A549 (cell line): Measurements from ENCODE around the gene RNF43. TPM values are rescaled to one million over a fixed set of nuclear protein-coding genes. Genes with fewer than 3 reads are reported as not detected.

Experiments
- ATAC-seq, 2 experiments: fragments of 200-7000 bp in 1 of 2; fragments of >200 bp in 1 of 2; cut with Nextera tagmentation in 1 of 2; cut with Tn5 transposase in 1 of 2; 3 replicates each; pipeline versions ENCODE4 v1.8.0 to v1.9.1; 2018 to 2020; ENCODE audit warnings: mild to moderate bottlenecking in 1 of 2, moderate library complexity in 1 of 2
- CTCF ChIA-PET: fragments of 300-600 bp; sonication (Branson Sonifier 250); formaldehyde crosslinking; extraction: SDS; loops from one replicate; lab custom pipeline; 2021; ENCODE audit warnings: antibody characterized with exemption, inconsistent platforms; lab: Yijun Ruan, JAX
- POLR2A ChIA-PET: fragments of 350-600 bp; formaldehyde crosslinking; extraction: SDS; loops from one replicate; lab custom pipeline; 2021; ENCODE audit warnings: antibody characterized with exemption, inconsistent platforms; lab: Yijun Ruan, JAX
- DNase-seq, 2 experiments: peaks; one replicate each; pipeline versions ENCODE4 v3.0.0 to v3.0.0-alpha.2; 2011 to 2016; ENCODE audit warnings: low read depth in 1 of 2, low spot score in 1 of 2
- FAIRE-seq: peaks from 2 replicates; lab custom pipeline; 2011; peaks lifted over from hg19 to GRCh38; lab: Jason Lieb, UNC
- H3K27ac ChIP-seq, 2 experiments: fragments of >200 bp; sonication (Bioruptor Twin); formaldehyde crosslinking; 3 replicates each; pipeline ENCODE4 v1.5.1; 2016 to 2017
- H3K4me1 ChIP-seq: fragments of >200 bp; sonication (Bioruptor Twin); formaldehyde crosslinking; 3 replicates; pipeline ENCODE4 v1.6.1; 2016
- H3K4me2 ChIP-seq: fragments of >200 bp; sonication (Bioruptor Twin); formaldehyde crosslinking; 3 replicates; pipeline ENCODE4 v1.6.1; 2016
- H3K4me3 ChIP-seq: fragments of >200 bp; sonication (Bioruptor Twin); formaldehyde crosslinking; 3 replicates; pipeline ENCODE4 v1.5.1; 2016
- H3K9me3 ChIP-seq: fragments of >200 bp; sonication (Bioruptor Twin); formaldehyde crosslinking; 3 replicates; pipeline ENCODE4 v1.6.1; 2016
- BCL3 ChIP-seq: fragments of >200 bp; sonication (Bioruptor Twin); formaldehyde crosslinking; IDR thresholded peaks from 3 replicates; pipeline ENCODE4 v1.6.1; 2016
- CBX8 ChIP-seq: fragments of 200-600 bp; sonication (generic); IDR thresholded peaks from 2 replicates; pipeline ENCODE4 v1.6.1; 2016
- CEBPB ChIP-seq, 2 experiments: fragments of >200 bp in 1 of 2; sonication (Bioruptor Twin) in 1 of 2; formaldehyde crosslinking in 1 of 2; IDR thresholded peaks; 2 replicates each; pipeline ENCODE4 v1.6.1; 2012 to 2016
- CHD2 ChIP-seq: fragments of 150-350 bp; IDR thresholded peaks from 2 replicates; pipeline ENCODE4 v1.6.1; 2014; ENCODE audit warnings: low read length; ENCODE audit not compliant: partially characterized antibody
- CHD4 ChIP-seq: fragments of 200-600 bp; sonication (generic); IDR thresholded peaks from 2 replicates; pipeline ENCODE4 v1.6.1; 2016; ENCODE audit warnings: antibody characterized with exemption, mild to moderate bottlenecking, borderline replicate concordance
- CTCF ChIP-seq: fragments of >200 bp; sonication (Bioruptor Twin); formaldehyde crosslinking; IDR thresholded peaks from 3 replicates; pipeline ENCODE4 v1.5.1; 2016
- E2F6 ChIP-seq: IDR thresholded peaks from 2 replicates; pipeline ENCODE4 v1.6.1; 2012; ENCODE audit warnings: low read depth, borderline replicate concordance
- EHMT2 ChIP-seq: fragments of 200-600 bp; sonication (generic); IDR thresholded peaks from 2 replicates; pipeline ENCODE4 v1.6.1; 2016; ENCODE audit warnings: antibody characterized with exemption, low read depth, mild to moderate bottlenecking, moderate library complexity
- EP300 ChIP-seq, 2 experiments: fragments of >200 bp; sonication (Bioruptor Twin); formaldehyde crosslinking; IDR thresholded peaks; 2 replicates in 1 of 2; 3 replicates in 1 of 2; pipeline ENCODE4 v1.6.1; 2016 to 2017
- FOSB ChIP-seq: fragments of 250-450 bp; sonication (Bioruptor Pico); IDR thresholded peaks from 2 replicates; pipeline ENCODE4 v1.5.0; 2020; ENCODE audit warnings: mild to moderate bottlenecking, moderate library complexity
- FOSL2 ChIP-seq, 2 experiments: fragments of 450-650 bp in 1 of 2; fragments of >200 bp in 1 of 2; sonication (Bioruptor Twin) in 1 of 2; formaldehyde crosslinking; IDR thresholded peaks; 2 replicates each; pipeline versions ENCODE4 v1.5.0 to v1.6.1; 2016 to 2020; ENCODE audit warnings: mild to moderate bottlenecking in 1 of 2, moderate library complexity in 1 of 2
- FOXS1 ChIP-seq: fragments of 250-450 bp; sonication (Bioruptor Pico); IDR thresholded peaks from 2 replicates; pipeline ENCODE4 v1.5.0; 2020; ENCODE audit warnings: mild to moderate bottlenecking, moderate library complexity
- GATA3 ChIP-seq: IDR thresholded peaks from 2 replicates; pipeline ENCODE4 v1.6.1; 2012; ENCODE audit warnings: borderline replicate concordance
- HDAC2 ChIP-seq: fragments of 200-600 bp; sonication (generic); IDR thresholded peaks from 2 replicates; pipeline ENCODE4 v1.6.1; 2016
- HEYL ChIP-seq: fragments of 250-450 bp; sonication (Bioruptor Pico); IDR thresholded peaks from 2 replicates; pipeline ENCODE4 v1.8.0; 2021; ENCODE audit warnings: mild to moderate bottlenecking, moderate library complexity
- HMGXB4 ChIP-seq: fragments of 250-450 bp; sonication (Bioruptor Pico); IDR thresholded peaks from 2 replicates; pipeline ENCODE4 v1.5.0; 2021; ENCODE audit warnings: mild to moderate bottlenecking, moderate library complexity, borderline replicate concordance
- HOXB13 ChIP-seq: fragments of 250-450 bp; sonication (Bioruptor Pico); IDR thresholded peaks from 2 replicates; pipeline ENCODE4 v1.5.0; 2020; ENCODE audit warnings: low read depth, mild to moderate bottlenecking, moderate library complexity
- HOXB5 ChIP-seq: fragments of 250-450 bp; sonication (Bioruptor Pico); IDR thresholded peaks from 2 replicates; pipeline ENCODE4 v1.5.0; 2020; ENCODE audit warnings: mild to moderate bottlenecking, moderate library complexity
- JUN ChIP-seq, 2 experiments: fragments of >200 bp; sonication (Bioruptor Twin); formaldehyde crosslinking; IDR thresholded peaks; 2 replicates in 1 of 2; 3 replicates in 1 of 2; pipeline ENCODE4 v1.6.1; 2016 to 2017
- KDM1A ChIP-seq: fragments of 200-600 bp; sonication (generic); IDR thresholded peaks from 2 replicates; pipeline ENCODE4 v1.6.1; 2016; ENCODE audit warnings: low read depth, mild to moderate bottlenecking
- MYC ChIP-seq: IDR thresholded peaks from 2 replicates; pipeline ENCODE4 v1.6.1; 2012; ENCODE audit warnings: mild to moderate bottlenecking, inconsistent platforms, low read length, improper control_type of control experiment, borderline replicate concordance
- NR3C1 ChIP-seq: fragments of >200 bp; sonication (Bioruptor Twin); formaldehyde crosslinking; IDR thresholded peaks from 3 replicates; pipeline ENCODE4 v1.6.1; 2017
- POLR2A ChIP-seq: IDR thresholded peaks from 2 replicates; pipeline ENCODE4 v1.6.1; 2012; ENCODE audit warnings: mild to moderate bottlenecking, low read length
- RAD21 ChIP-seq, 2 experiments: fragments of >200 bp in 1 of 2; sonication (Bioruptor Twin) in 1 of 2; formaldehyde crosslinking in 1 of 2; IDR thresholded peaks in 1 of 2; conservative IDR thresholded peaks in 1 of 2; 2 replicates in 1 of 2; 3 replicates in 1 of 2; pipeline ENCODE4 v1.6.1; 2012 to 2018; ENCODE audit warnings: inconsistent platforms in 1 of 2
- RARB ChIP-seq: fragments of 250-450 bp; sonication (Bioruptor Pico); IDR thresholded peaks from 2 replicates; pipeline ENCODE4 v1.8.0; 2021; ENCODE audit warnings: mild to moderate bottlenecking, moderate library complexity
- RFX5 ChIP-seq: fragments of 450-650 bp; IDR thresholded peaks from 2 replicates; pipeline ENCODE4 v1.7.1; 2014; ENCODE audit warnings: antibody characterized with exemption, mild to moderate bottlenecking, moderate library complexity
- RNF2 ChIP-seq: fragments of 200-600 bp; sonication (generic); IDR thresholded peaks from 2 replicates; pipeline ENCODE4 v1.6.1; 2016; ENCODE audit warnings: low read depth, mild to moderate bottlenecking, antibody characterized with exemption, moderate library complexity, borderline replicate concordance
- SMC3 ChIP-seq: fragments of >200 bp; sonication (Bioruptor Twin); formaldehyde crosslinking; IDR thresholded peaks from 3 replicates; pipeline ENCODE4 v1.6.1; 2018; ENCODE audit warnings: inconsistent platforms
- ZC3H11A ChIP-seq: fragments of 450-650 bp; IDR thresholded peaks from 2 replicates; pipeline ENCODE4 v1.6.1; 2014; ENCODE audit warnings: antibody characterized with exemption, mild to moderate bottlenecking
- ZFP36 ChIP-seq: fragments of 450-650 bp; IDR thresholded peaks from 2 replicates; pipeline ENCODE4 v1.6.1; 2014; ENCODE audit warnings: borderline replicate concordance; ENCODE audit not compliant: partially characterized antibody
- ZNF302 ChIP-seq: fragments of 250-450 bp; sonication (Bioruptor Pico); IDR thresholded peaks from 2 replicates; pipeline ENCODE4 v1.9.0; 2021; ENCODE audit warnings: inconsistent platforms, mild to moderate bottlenecking, moderate library complexity
- polyA plus RNA-seq, 4 experiments: library from polyadenylated mRNA; depleted of rRNA in 3 of 4; stranded (reverse); fragments of >200 nt; fragmentation: RNase III in 1 of 4; extraction: RNeasy Plus Mini Kit Qiagen cat#74134 plus additional on column Dnase treatment in 1 of 4; gene quantifications; 2 replicates in 3 of 4; 3 replicates in 1 of 4; pipeline ENCODE4 v1.2.3, GENCODE V29; 2011 to 2017

The RNF43 gene
- polyA plus RNA-seq, 2 of the 4 experiments (the other 2 are of a cell fraction) = 2.5 to 6.6 TPM

- TF ChIP-seq ZC3H11A = no peak
- TF ChIP-seq NR3C1 = no peak
- no peak for TF ChIP-seq E2F6
- TF ChIP-seq JUN (IDR thresholded peaks at IDR 0.05) = peak; percentile 36 to 75; a peak in 2 of 5 replicates
- no peak for TF ChIP-seq EP300 (IDR thresholded peaks at IDR 0.05)
- peak in 1 of 2 experiments; percentile 54; a peak in 1 of 4 replicates for TF ChIP-seq CEBPB (IDR thresholded peaks at IDR 0.05)
- no peak for TF ChIP-seq CHD4
- no peak for TF ChIP-seq KDM1A
- no peak for TF ChIP-seq RNF2
- no peak for TF ChIP-seq FOXS1 (CRISPR knock-in tag)
- TF ChIP-seq FOSL2 (IDR thresholded peaks at IDR 0.05) = no peak
- TF ChIP-seq FOSL2 (CRISPR knock-in tag; IDR thresholded peaks at IDR 0.05) = peak; percentile 4; the same call in 1 of the 2 replicates
- no peak for TF ChIP-seq RFX5
- no peak for TF ChIP-seq EHMT2
- no peak for TF ChIP-seq FOSB (CRISPR knock-in tag)
- peak; percentile 86 for TF ChIP-seq CTCF
- no peak for TF ChIP-seq GATA3
- no peak for TF ChIP-seq CHD2
- peak; percentile 92 to 95 for TF ChIP-seq RAD21 (conservative IDR thresholded peaks at IDR 0.05 in 1 of 2, IDR thresholded peaks at IDR 0.05 in 1 of 2)
- TF ChIP-seq HDAC2 = no peak
- no peak for TF ChIP-seq ZFP36
- no peak for TF ChIP-seq ZNF302 (CRISPR knock-in tag)
- TF ChIP-seq RARB (CRISPR knock-in tag) = no peak
- TF ChIP-seq POLR2A = no peak
- peak; percentile 98 for TF ChIP-seq SMC3
- TF ChIP-seq MYC = no peak; the same call in 1 of the 2 replicates
- no peak for TF ChIP-seq HMGXB4 (CRISPR knock-in tag)
These were observed at the start of gene RNF43 (continued) for GRCh38 chr17:58417300-58418092.

- Histone ChIP-seq H3K4me2 (no peak overlapping the region), H3K9me3 (no peaks in the 10 kb centered on the region), H3K4me1 (no peaks in the 10 kb centered on the region), H3K27ac (no peak overlapping the region), H3K4me3 (no peak overlapping the region)
- DNase-seq (no peak), FAIRE-seq (no peak), ATAC-seq (no peak)
- POLR2A ChIA-PET = no interaction called here
- CTCF ChIA-PET = interaction anchor here (1.0 to 11.9 kb wide), 2 partner anchors 8 to 142 kb away, joined by 3 to 315 read pairs; no protein-coding TSS in a partner anchor
- TF ChIP-seq HOXB5 = no peak
- TF ChIP-seq BCL3 = no peak
- no peak for TF ChIP-seq FOSB (CRISPR knock-in tag)
- no peak for TF ChIP-seq HEYL (CRISPR knock-in tag)
- no peak for TF ChIP-seq EP300 (IDR thresholded peaks at IDR 0.05)
- TF ChIP-seq CBX8 = no peak
- TF ChIP-seq HOXB13 (CRISPR knock-in tag) = no peak
These were observed 38.2 kb upstream of the RNF43 start for GRCh38 chr17:58455491-58455890.
